ENCODE data around the gene RPL10. TPM values are rescaled to one million over a fixed set of nuclear protein-coding genes. Genes with fewer than 3 reads are reported as not detected.

The RPL10 gene
- total and polyA plus RNA-seq, 2 of the 13 experiments (the other 11 are each of a cell fraction or from before 2014, with no cell fraction given), result 2,381 to 4,713 TPM

- TF ChIP-seq HNF1A (IDR thresholded peaks at IDR 0.05; ENCODE audit: low read depth), result no peak
- peak; percentile 38; the same call in 1 of the 2 replicates for TF ChIP-seq HNF1A (CRISPR knock-in tag; IDR thresholded peaks at IDR 0.05; ENCODE audit: borderline replicate concordance)
- no peak for TF ChIP-seq ZNF558 (CRISPR knock-in tag; IDR thresholded peaks at IDR 0.05; ENCODE audit: borderline replicate concordance)
- no peak for TF ChIP-seq PRMT3 (CRISPR knock-in tag; IDR thresholded peaks at IDR 0.05; ENCODE audit: borderline replicate concordance, low read depth)
- no peak for TF ChIP-seq ZNF3 (CRISPR knock-in tag; IDR thresholded peaks at IDR 0.05)
- no peak for TF ChIP-seq REXO4 (CRISPR knock-in tag; IDR thresholded peaks at IDR 0.05; ENCODE audit: borderline replicate concordance)
- no peak for TF ChIP-seq ZNF496 (CRISPR knock-in tag; IDR thresholded peaks at IDR 0.05; ENCODE audit: insufficient replicate concordance)
- TF ChIP-seq ZNF33A (CRISPR knock-in tag; IDR thresholded peaks at IDR 0.05; ENCODE audit: borderline replicate concordance), result no peak
- no peak for TF ChIP-seq MIER2 (CRISPR knock-in tag; IDR thresholded peaks at IDR 0.05)
- TF ChIP-seq TOE1 (CRISPR knock-in tag; IDR thresholded peaks at IDR 0.05), result no peak
- no peak for TF ChIP-seq MTF1 (CRISPR knock-in tag; IDR thresholded peaks at IDR 0.05)
- no peak for TF ChIP-seq ISX (CRISPR knock-in tag; conservative IDR thresholded peaks at IDR 0.05)
- TF ChIP-seq ZNF30 (CRISPR knock-in tag; IDR thresholded peaks at IDR 0.05), result no peak
- TF ChIP-seq SMC3 (IDR thresholded peaks at IDR 0.05; ENCODE audit: low read length), result no peak
- TF ChIP-seq SKI (IDR thresholded peaks at IDR 0.05; ENCODE audit: partially characterized antibody), result no peak
- TF ChIP-seq CEBPB (IDR thresholded peaks at IDR 0.05; ENCODE audit: borderline replicate concordance, low read depth, low read length), result no peak
- TF ChIP-seq ZNF484 (CRISPR knock-in tag; IDR thresholded peaks at IDR 0.05; ENCODE audit: borderline replicate concordance, low read depth), result no peak
- TF ChIP-seq PAXIP1 (CRISPR knock-in tag; conservative IDR thresholded peaks at IDR 0.05), result no peak
- 0 out of 2 replicates have a peak, but pooled peaks have one; percentile 75 for TF ChIP-seq ZNF746 (CRISPR knock-in tag; IDR thresholded peaks at IDR 0.05)
- no peak for TF ChIP-seq KAT2B (IDR thresholded peaks at IDR 0.05; ENCODE audit: borderline replicate concordance, low read depth, low read length)
- TF ChIP-seq ZGPAT (CRISPR knock-in tag; IDR thresholded peaks at IDR 0.05), result peak; percentile 37; the same call in 1 of the 2 replicates
These were observed 27.0 kb upstream of the RPL10 start (continued) for GRCh38 chrX:154371017-154371788.

All from HepG2 (cell line).